Stimulated activated CD4-positive, alpha-beta T cell treated with anti-CD3 and anti-CD28 coated beads, Interleukin-1b, Interleukin-23, amount 100 ng/mL, for 48 hours (primary cell): ENCODE results near the gene SYT8.

Experiments used
- DNase-seq: peaks from one replicate; pipeline ENCODE4 v3.0.0-alpha.2; 2020

Gene SYT8

DNA sequence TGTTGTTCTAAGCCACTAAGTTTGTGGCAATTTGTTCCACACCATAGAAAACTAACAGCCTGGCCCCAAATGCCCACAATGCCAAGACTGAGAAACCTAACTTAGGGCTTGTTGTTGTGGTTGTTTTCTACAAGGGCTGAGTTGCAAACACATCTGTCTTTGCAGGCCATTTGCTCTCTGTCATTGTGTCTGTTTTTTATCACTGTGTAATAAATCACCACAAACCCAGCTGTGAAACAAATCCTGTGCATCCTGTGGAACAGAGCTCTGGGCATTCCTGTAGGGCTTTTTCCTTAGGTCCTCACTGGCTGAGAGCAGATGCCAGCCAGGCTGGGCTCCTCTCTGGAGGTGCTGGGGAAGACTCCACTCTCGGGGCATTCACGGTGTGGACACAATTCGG lies 15.7 kb upstream of the SYT8 start:
- DNase-seq: no peak

- no peak for DNase-seq
Observed at GRCh38 chr11:1820463-1821325, 14.1 kb upstream of the SYT8 start.

DNA sequence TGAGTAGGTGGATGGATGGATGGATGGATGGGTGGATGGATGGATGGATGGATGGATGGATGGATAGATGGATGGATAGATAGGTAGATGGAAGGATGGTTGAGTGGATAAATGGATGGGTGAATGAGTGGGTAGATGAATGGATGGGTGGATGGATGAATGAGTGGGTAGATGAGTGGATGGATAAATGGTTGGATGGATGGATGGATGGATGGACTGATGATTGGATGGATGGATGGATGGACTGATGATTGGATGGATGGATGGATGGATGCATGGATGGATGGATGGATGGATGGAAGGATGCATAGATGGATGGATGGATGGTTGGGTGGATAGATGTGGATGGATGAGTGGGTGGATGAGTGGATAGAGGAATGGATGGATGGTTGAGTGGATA lies 13.2 kb upstream of the SYT8 start:
- DNase-seq: no peak

- DNase-seq: no peak
Observed at GRCh38 chr11:1822648-1823375, 12.0 kb upstream of the SYT8 start.

- DNase-seq: no peak
Observed at GRCh38 chr11:1823376-1824220, 11.2 kb upstream of the SYT8 start.

- no peak for DNase-seq
Observed at GRCh38 chr11:1824221-1825038, 10.4 kb upstream of the SYT8 start.

DNA sequence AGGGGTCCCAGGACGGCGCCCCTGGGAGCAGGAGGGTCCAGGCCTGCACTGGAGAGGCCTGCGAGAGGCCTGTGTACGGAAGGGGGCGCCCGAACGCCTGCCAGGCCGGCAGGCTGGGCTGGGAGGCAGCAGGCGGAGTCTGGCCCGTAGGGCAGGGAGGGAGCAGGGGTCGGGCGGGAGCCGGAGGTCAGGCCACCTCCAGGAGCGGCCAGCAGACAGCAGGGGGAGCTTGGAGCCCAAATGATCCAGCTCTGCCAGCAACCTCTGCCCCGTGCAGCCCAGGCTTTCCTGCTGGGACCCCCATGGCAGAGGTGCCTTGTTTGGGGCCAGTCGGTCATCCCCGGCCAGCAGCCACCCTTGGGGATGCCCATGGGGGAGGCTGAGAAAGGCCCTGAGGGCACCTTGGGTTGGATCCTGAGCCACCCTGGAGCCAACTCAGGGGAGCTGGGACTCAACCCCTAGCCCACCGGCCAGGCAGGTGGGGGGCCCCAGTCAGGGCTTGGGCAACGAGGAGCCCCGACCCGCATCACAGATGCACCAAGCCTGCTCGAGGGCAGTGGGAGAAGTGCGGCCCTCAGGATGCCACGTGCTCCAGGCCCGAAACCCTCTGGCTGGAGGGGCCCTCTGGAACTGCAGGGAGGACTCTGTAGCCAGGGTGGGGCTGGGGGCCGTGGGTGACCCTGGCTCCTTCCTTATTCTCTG lies 9.6 kb upstream of the SYT8 start:
- no peak for DNase-seq

DNA sequence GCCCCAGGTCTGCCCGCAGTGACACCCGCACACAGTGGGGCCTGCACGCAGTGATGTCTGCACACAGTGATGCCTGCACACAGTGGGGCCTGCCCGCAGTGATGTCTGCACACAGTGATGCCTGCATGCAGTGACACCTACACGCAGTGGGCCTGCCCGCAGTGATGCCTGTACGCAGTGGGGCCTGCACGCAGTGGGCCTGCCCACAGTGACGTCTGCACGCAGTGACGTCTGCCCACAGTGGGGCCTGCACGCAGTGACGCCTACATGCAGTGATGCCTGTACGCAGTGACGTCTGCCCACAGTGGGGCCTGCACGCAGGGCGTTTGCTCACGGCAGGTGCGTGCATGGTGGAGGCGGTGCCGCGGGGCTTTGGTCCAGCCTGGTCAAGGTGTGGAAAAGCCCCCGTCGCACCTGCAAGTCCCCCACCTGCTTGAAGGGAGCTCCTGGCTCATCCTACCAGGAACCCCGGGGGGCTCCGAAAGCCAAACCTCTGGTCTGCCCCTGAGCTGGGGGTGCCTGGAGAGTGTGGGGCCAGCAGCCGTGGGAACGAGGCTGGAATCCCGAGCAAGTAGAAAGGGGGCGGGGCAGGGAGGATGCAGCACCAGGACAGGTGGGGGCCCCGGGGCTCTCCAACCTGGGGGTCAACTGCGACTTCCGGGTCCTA lies 8.9 kb upstream of the SYT8 start:
- DNase-seq: no peak

DNA sequence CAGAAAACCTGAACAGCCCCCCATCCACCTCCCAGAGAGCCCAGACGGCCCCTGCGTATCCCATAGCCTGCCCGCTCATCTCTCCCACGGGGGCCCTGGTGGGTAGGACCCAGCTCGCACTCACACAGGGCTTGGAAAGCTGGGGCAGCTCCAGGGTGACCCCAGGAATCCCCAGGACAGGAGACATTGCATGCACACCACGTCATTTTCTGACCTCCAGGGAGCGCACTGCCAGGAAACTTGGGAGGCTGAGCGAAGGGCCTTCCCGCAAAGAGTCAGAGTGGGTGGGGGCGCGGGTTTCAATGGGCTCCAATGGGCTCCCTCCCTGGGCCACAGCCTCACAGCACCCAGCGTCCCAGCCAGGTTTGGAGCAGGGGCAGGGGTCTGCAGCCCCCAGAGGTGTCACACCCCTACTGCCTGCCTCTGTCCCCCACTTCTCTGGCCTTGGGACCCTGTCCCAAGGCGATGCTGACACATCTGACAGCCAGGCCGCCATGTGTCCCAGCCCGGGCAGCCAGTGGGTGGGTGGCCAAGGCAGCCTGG lies 8.2 kb upstream of the SYT8 start:
- DNase-seq: no peak

GRCh38 chr11:1827095-1827813 lies 7.5 kb upstream of the SYT8 start:
- DNase-seq: no peak

- no peak for DNase-seq
Observed at GRCh38 chr11:1827931-1828330, 6.9 kb upstream of the SYT8 start.

DNA sequence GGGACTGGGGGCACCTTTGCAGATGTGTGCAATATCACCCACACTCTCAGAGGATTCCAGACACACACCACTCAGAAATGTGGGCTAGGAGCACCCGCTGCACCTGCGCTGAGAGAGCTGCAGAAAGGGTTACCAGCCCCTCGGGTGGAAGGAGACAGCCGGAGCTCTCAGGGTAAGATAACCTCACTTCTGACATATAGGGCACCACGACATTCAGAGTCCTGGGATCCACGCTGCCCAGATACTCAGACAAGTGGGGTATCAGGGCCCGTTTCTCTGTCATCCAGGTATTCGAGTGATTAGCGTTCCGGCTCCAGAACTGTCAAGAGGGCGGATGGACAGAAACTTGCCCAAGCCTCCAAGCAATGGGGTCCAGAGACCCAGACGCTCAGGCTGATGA lies 6.2 kb upstream of the SYT8 start:
- DNase-seq: no peak

- DNase-seq: no peak
Observed at GRCh38 chr11:1829039-1829820, 5.6 kb upstream of the SYT8 start.

- DNase-seq: no peak
Observed at GRCh38 chr11:1830004-1830321, 4.8 kb upstream of the SYT8 start.

DNA sequence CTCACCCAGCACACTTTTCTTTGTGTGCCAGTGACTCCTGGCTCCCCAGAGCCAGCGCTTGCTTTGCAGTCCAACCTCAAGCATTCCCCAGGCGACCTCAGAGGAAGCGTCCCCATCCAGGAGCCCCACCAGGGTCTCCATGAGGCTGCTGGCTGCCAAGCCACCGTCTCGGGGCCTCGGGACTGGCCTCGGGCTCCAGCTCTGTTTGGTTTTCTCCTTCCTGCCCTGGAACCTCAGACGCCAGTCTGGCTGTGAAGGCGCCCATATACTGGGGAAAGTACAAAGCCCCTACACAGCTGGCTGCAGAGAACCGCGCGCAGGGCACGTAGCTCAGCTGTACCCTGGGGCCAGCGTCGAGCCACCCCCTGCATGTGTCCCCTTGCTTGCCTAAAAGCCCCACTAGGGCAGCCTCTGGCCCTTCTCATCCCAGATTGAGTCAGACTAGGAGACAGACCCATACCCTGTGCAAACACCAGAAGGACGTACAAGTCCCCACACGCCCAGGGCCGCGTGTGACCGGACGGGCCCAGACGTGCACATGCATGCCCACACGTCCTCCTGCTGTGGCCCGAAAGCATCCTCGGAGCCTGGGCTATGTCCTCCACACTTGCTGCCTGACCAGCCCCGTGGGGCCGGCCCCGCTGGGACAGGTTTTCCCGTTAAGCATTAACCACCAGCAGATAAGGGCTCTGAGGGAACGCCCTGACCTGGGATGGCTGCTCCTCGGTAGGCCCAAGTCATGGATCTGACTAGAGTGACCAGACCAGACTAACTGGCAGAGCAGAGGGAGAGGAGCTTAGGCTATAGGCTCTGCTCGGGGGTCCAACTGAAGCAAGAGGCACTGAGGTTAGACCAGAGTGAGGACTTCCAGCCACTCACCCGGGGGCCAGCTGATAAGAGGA lies 4.2 kb upstream of the SYT8 start:
- no peak for DNase-seq

DNA sequence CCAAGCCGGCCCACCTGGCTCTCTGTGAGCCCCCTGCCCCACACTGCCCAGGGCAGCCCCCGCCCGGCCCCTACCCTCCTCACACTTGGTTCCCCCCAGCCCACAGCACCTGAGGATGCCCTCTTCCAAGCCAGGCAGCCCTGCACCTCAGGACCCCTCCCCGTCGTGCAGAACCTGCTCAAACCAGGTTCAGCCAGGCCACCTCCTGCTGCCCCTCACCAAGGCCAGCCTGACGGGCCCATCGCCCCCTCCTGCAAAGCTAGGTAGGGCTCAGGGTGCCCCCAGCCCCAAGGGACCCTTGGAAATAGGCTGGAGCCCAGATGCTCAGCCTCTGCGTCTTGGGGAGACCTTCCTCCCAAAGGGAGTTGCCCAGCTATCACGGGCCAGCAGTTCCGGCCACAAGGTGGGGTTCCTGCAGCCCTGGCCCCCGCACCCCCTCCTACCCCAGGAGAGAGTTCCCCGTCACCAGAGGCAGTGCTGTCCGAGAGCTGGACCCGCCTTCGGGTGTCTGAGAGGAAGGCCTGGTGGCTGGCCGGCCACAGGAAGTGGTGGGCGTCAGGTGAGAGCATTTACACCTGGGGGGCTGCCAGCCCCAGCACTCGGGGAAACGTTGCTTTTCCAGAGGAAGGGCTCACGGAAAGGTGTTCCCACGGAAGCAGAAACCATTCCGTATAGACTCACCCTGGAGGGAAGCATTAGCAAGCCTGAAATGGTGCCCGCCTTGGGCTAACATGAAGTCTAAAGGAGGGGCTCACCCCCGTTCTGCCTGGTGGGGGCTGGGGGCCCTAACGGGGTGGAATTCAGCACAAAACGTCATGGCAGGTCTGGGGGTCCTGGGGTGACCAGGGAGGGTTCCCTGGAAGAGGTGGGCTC lies 3.2 kb upstream of the SYT8 start:
- no peak for DNase-seq

DNA sequence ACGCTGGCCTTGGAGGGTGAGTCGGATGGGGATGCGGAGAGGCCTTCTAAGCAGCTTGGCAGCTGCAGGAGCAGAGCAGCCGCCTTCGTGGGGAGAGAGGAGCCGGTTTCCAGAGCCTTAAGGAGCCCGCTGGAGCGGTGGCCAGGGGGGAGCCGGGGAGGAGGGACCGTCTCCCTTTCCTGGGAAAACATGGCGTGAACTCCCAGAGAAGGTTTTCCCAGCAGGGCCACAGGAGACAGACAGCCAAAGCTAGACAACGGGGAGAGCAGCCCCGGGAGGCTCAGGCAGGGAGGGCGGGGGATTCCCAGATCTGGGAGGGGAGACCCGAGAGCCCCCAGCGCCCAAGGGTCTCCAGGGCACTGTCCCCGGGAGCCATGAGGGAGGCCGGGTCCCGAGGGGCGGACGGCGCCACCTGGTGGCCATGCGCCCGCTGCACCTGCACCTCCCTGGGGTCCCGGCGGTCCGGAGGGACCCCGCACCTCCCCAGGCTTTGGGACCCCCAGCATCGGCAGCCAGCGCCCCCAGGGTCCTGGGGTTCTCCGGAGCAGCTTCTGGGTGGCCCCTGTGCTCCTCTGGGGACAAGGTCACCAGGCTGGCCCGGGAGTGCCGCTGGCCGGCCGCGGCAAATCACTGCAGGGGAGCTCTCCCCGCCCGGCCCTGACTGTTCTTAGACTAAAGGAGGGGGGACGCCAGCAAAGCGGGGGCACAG lies 2.4 kb upstream of the SYT8 start:
- DNase-seq: peak; percentile 49
